ENCODE results near the gene CGGBP1. TPM values are rescaled to one million over a fixed set of nuclear protein-coding genes. Genes with fewer than 3 reads are reported as not detected.

The CGGBP1 gene
- total RNA-seq, 1 donor from 2014 or later, result 51.6 TPM

Other genes with a start within 250 kb of the CGGBP1 start
- 11.9 TPM for gene ZNF654, start 250 bp upstream of the CGGBP1 start, total RNA-seq
- 11.8 TPM for gene C3orf38, start 91.0 kb upstream of the CGGBP1 start, total RNA-seq

Measured in Right ventricle myocardium inferior (tissue), 1 donor.